Measurements from ENCODE around the gene HEATR3. TPM values are rescaled to one million over a fixed set of nuclear protein-coding genes. Genes with fewer than 3 reads are reported as not detected.

The HEATR3 gene
- total and polyA plus RNA-seq, 12 donors: 5.3 to 35.3 (median 20.1) TPM

DNA sequence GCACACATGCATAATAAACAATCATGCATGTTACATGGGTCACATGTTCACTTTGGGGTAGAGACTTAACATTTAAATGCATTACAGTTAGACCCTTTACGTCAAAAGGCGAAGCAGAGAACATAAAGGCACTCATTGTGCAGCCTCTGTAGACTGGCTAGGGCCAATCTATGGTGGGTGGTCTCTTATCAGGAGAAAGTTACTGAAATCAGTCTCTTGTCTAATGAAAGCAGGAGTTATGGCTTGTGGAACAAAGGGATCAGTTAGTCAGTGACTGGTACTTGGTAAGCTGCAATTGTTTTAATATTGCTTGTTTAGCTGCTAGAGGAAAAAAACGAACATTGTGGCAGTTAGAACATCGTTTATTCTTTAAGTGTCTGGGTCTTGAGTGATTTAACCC lies 42.1 kb upstream of the HEATR3 start:
- H3K27me3 ChIP-seq: no peaks in the 10 kb centered on the region
- WGBS, 4 donors: 42 to 48% (median 45%) methylated on average over 4 of the region's 4 CpGs
- no peak for TF ChIP-seq POLR2A (IDR thresholded peaks at IDR 0.05)
- TF ChIP-seq, protein P1, sequence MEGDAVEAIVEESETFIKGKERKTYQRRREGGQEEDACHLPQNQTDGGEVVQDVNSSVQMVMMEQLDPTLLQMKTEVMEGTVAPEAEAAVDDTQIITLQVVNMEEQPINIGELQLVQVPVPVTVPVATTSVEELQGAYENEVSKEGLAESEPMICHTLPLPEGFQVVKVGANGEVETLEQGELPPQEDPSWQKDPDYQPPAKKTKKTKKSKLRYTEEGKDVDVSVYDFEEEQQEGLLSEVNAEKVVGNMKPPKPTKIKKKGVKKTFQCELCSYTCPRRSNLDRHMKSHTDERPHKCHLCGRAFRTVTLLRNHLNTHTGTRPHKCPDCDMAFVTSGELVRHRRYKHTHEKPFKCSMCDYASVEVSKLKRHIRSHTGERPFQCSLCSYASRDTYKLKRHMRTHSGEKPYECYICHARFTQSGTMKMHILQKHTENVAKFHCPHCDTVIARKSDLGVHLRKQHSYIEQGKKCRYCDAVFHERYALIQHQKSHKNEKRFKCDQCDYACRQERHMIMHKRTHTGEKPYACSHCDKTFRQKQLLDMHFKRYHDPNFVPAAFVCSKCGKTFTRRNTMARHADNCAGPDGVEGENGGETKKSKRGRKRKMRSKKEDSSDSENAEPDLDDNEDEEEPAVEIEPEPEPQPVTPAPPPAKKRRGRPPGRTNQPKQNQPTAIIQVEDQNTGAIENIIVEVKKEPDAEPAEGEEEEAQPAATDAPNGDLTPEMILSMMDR (IDR thresholded peaks at IDR 0.05): no peak
- H3K9me3 ChIP-seq (replicated peaks in 1 of 3): no peaks in the 10 kb centered on the region
- no peak for DNase-seq
- H3K4me3 ChIP-seq: no peak overlapping the region
- no peaks in the 10 kb centered on the region for H3K36me3 ChIP-seq (replicated peaks in 1 of 2)
- intact Hi-C loops (cut with DNase I): loop anchor here in 1 of 2 donors (10.0 kb wide), 2 partner anchors 331 to 781 kb away; no protein-coding TSS in a partner anchor
- peaks cover 3 to 18% of the 10 kb centered on the region in 2 donors for H3K4me1 ChIP-seq (replicated peaks in 1 of 2)
- H3K27ac ChIP-seq: no peak overlapping the region

DNA sequence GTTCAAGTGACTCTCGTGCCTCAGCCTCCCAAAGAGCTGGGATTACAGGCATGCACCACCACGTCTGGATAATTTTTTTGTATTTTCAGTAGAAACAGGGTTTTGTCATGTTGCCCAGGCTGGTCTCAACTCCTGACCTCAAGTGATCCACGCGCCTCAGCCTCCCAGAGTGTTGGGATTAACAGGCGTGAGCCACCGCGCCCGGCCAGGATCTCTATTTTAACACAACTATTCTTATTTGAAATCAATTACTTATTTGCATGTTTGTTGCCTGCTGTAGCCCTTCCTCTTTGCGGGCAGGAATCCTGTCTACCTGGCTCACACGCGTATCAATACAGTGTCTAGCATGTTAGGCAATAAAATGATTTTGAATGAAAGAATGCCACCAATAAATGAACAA lies 41.6 kb upstream of the HEATR3 start:
- no peak overlapping the region for H3K4me3 ChIP-seq
- H3K36me3 ChIP-seq (replicated peaks in 1 of 2): no peaks in the 10 kb centered on the region
- no peak overlapping the region for H3K27ac ChIP-seq
- no peaks in the 10 kb centered on the region for H3K27me3 ChIP-seq
- no peak for TF ChIP-seq POLR2A (IDR thresholded peaks at IDR 0.05)
- TF ChIP-seq, protein P1 (IDR thresholded peaks at IDR 0.05): no peak
- WGBS, 4 donors: 84 to 90% (median 85%) methylated on average over 11 of the region's 11 CpGs
- intact Hi-C loops (cut with DNase I): loop anchor here in 1 of 2 donors (10.0 kb wide), 2 partner anchors 331 to 781 kb away; no protein-coding TSS in a partner anchor
- no peaks in the 10 kb centered on the region for H3K9me3 ChIP-seq (replicated peaks in 1 of 3)
- peaks cover 3 to 18% of the 10 kb centered on the region in 2 donors for H3K4me1 ChIP-seq (replicated peaks in 1 of 2)
- DNase-seq: peak in 1 of 7 donors; percentile 57

DNA sequence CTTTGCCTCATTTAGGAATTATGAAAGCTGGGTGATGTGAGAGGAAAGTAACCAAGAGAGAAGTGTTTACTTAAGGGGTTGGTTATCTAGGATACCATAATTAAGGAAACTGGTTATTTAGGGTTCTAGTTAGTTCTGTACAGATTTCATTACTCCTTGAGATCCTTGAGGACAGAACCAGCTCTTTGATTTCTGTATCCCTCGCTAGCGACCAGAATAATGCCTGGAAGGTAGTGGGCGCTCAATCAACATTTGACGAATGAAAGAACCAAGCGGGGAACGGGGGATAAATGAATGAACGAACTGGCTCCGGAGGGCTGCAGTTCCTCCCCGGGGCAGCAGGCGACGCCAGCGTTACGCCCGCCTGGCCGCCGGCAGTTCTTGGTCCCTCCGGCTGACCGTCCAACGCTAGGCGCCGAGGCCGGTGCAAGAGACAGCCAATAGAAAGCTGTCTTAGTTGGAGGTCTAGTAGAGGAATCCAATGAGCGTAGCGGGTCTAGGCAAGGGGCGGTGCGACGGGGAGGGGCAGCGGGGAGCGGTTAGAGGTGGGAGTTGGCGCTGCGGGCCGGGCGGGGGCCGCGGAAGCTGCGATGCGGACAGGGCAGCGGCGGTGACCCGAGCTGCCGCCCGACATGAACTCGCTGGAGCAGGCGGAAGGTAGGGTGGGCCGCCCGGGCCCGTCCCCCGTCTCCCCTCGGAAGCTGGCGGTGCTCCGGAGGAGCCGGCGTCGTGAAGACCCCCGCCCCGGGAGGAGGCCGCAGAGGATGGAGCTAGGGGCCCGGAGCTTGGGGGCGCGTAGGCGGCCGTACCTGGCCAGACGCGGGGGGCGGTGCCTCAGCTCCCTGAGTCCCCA lies 40.9 kb upstream of the HEATR3 start, which contains the start of gene CNEP1R1:
Gene CNEP1R1, plus strand, starts transcription at position 542 of the 853 bp plus-strand sequence. Its CDS starts 91 bp downstream, at position 633.
- Histone ChIP-seq H3K36me3 (replicated peaks in 1 of 2) (peaks cover 0 to 3% of the 10 kb centered on the region in 2 donors), H3K27ac (peak within 1 kb of the TSS; percentile 15 to 82 (median 77)), H3K9me3 (replicated peaks in 1 of 3) (no peaks in the 10 kb centered on the region), H3K4me3 (peak within 1 kb of the TSS; percentile 31 to 84 (median 75)), H3K27me3 (no peaks in the 10 kb centered on the region), H3K4me1 (replicated peaks in 1 of 2) (peaks cover 3 to 18% of the 10 kb centered on the region in 2 donors)
- DNase-seq: peak; percentile 93 to 98 (median 96)
- WGBS, 4 donors: 0 to 1% (median 0%) methylated on average over 25 to 65 of the region's 65 CpGs
- intact Hi-C loops (cut with DNase I): loop anchor here in 1 of 2 donors (10.0 kb wide), 2 partner anchors 330 to 780 kb away; no protein-coding TSS in a partner anchor
- peak in 1 of 2 donors; percentile 41 for TF ChIP-seq POLR2A (IDR thresholded peaks at IDR 0.05)
- TF ChIP-seq, protein P1 (IDR thresholded peaks at IDR 0.05): peak; percentile 100

DNA sequence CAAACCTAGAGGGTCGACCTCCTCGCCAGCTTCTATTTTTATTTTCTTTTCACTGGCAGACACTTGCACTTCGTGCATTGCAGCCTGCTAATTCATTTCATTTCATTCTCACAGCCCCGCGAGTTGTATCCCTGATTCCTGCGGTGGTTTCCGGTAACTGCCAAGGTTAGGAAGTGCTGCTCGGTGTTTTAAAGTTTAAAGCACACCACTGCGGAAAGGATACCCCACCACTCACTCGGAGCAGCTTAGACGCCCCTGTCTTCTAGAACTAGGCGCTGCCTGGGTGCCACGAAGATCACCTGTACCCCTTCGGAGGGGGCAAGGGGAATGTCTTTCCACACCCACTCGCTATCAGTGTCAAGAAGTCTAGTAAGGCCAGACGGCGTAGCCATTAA lies 40.2 kb upstream of the HEATR3 start:
- 0 to 1% (median 0%) methylated on average over 17 of the region's 17 CpGs for WGBS, 4 donors
- no peak for TF ChIP-seq POLR2A (IDR thresholded peaks at IDR 0.05)
- TF ChIP-seq, protein P1 (IDR thresholded peaks at IDR 0.05): no peak
- Histone ChIP-seq H3K27me3 (no peaks in the 10 kb centered on the region), H3K36me3 (replicated peaks in 1 of 2) (peaks cover 0 to 6% of the 10 kb centered on the region in 2 donors), H3K4me1 (replicated peaks in 1 of 2) (peaks cover 3 to 18% of the 10 kb centered on the region in 2 donors), H3K4me3 (peak overlapping the region; percentile 31 to 84 (median 75)), H3K9me3 (replicated peaks in 1 of 3) (no peaks in the 10 kb centered on the region), H3K27ac (peak overlapping the region; percentile 15 to 82 (median 77))
- intact Hi-C loops (cut with DNase I): loop anchor here in 1 of 2 donors (10.0 kb wide), 2 partner anchors 329 to 779 kb away; no protein-coding TSS in a partner anchor
- DNase-seq: peak; percentile 17 to 59 (median 24)

Data from adrenal gland (tissue), 12 donors.